Muscle of arm (tissue), 12 donors: ENCODE results near the gene COL21A1. TPM values are rescaled to one million over a fixed set of nuclear protein-coding genes. Genes with fewer than 3 reads are reported as not detected.
"Not testable (repeated sequence)": the region's sequence is repeated elsewhere in the genome, so short reads cannot be mapped to it uniquely, and the experiment has no call there.

Experiments used
- DNase-seq: peaks from one replicate; pipeline ENCODE4 v3.0.0-alpha.2; 2013
- polyA plus RNA-seq, 12 donors: library from polyadenylated mRNA; unstranded; fragments of 120-200 nt; gene quantifications; one replicate each; pipeline ENCODE4 v1.2.1, GENCODE V29; 2013; ENCODE audit not compliant: insufficient read length in 12 of 12

Gene COL21A1
- polyA plus RNA-seq, 12 donors: 79.5 to 205 (median 117) TPM

DNA sequence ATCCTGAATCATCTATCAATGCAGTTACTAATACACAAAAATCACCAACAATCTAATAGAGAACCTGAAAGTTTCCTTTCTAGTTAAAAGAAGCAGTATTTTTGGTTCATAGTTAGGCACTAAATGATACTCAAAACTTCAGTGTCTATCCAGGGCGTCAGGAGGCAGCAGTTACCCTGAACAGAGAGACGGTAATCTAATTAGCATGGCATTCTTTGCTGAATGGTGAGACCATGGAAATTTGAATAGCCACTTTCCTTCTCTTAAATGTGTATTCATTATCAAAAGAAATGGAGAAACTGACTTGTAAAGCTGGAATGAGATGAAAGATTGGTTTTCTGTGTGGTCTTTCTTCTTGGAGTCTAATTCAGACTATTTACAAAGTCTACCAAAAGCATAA lies 225.4 kb downstream of the COL21A1 start:
- no peak for DNase-seq

DNA sequence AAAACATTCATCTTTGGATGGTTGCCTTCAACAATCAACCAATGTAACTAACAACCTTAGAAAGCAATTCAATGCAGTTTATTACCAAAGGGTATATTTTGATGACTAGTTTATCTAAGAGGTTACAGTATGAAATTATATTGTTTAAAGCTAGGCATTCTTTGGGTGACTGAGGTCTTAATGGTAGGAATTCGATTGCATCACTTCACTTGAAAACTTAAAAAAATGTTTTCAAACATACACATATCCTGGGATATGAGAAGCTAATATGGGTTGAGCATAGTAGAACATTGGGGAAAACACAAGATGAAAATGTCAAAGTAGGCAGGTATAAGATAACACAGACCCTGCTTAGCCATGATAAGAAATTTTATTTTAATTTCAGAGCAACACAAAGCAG lies 227.4 kb downstream of the COL21A1 start:
- DNase-seq: no peak

DNA sequence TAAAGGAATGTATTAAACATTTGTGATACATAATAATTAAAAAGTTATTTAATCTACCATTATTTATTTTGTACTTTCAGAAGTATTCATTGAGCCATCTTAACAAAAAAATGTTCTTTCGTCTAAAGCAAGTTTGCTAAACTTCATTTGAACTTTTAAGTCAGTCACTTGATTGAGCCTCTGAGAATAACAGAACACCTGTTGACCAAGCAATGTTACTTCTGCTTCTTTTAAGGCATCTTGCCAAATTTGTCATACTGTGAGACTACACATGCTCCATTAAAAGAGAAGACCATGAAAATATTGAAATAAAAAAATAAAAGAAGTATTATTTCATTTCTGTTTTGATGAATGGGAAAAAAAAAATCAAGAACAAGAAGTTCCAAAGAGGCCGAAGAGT lies 230.2 kb downstream of the COL21A1 start:
- DNase-seq: no peak

DNA sequence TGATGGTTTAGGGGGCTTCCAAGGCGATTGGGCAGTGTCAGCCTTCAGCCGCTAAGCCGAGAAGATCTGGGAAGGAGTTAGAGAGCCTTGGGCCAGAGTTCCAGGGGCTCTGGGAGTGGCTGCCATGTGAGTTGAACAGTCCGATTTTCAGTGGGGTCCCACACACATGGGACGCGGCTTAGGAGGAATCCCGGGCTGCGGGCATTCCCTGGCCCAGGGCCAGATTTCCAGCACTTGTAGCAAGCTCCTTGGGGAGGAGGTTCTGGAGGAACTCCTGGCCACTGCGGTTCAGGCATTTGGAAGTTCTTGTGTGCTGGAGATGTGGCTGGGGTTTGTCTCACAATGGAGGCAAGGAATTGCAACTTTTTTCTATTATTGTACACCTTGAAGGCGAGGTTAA lies 233.3 kb downstream of the COL21A1 start:
- not testable (repeated sequence) for DNase-seq

DNA sequence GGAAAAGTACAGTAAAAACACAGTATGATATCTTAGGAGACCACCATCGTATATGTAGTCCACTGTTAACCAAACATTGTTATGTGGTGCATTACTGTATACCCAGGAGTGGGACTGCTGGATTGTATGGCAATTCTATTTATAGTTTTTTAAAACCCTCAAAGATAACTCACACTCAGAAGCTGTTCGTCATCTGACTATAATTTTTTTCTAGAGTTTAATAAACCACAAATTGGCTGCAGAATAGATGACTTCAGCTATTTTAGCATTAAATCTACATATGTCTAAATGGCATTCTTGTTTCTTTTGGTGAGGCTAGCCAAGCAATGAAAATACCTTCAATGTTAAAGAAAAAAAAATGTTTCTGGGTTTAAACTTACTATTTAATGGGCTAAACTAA lies 237.7 kb downstream of the COL21A1 start:
- no peak for DNase-seq
